PC-3 (cell line): ENCODE measurements around the gene DOC2B. TPM values are rescaled to one million over a fixed set of nuclear protein-coding genes. Genes with fewer than 3 reads are reported as not detected.

Experiments
- ATAC-seq: fragments of 200-7000 bp; cut with Tn5 transposase; 2 replicates; pipeline ENCODE4 v1.9.1; 2020; ENCODE audit warnings: mild to moderate bottlenecking, moderate library complexity
- BruUV-seq: library from RNA; stranded (reverse); fragments of 400-500 nt; replicated peaks from 2 replicates; lab custom pipeline; 2021; lab: Mats Ljungman, UMichigan
- CTCF ChIA-PET: fragments of 300-600 bp; sonication (Branson Sonifier 250); formaldehyde crosslinking; loops from one replicate; lab custom pipeline; 2022; ENCODE audit warnings: antibody characterized with exemption; lab: Charles Lee
- POLR2A ChIA-PET: fragments of 300-600 bp; sonication (Branson Sonifier 250); formaldehyde crosslinking; loops from one replicate; lab custom pipeline; 2022; ENCODE audit warnings: antibody characterized with exemption; ENCODE audit not compliant: unreplicated experiment; lab: Charles Lee
- DNase-seq: peaks from one replicate; pipeline ENCODE4 v3.0.0-alpha.2; 2015
- H2AFZ ChIP-seq: fragments of 300-600 bp; sonication (generic); 2 replicates; pipeline ENCODE4 v1.6.0; 2016; ENCODE audit warnings: antibody characterized with exemption, low read length
- H3F3A ChIP-seq: fragments of 300-600 bp; sonication (generic); one replicate; pipeline ENCODE4 v1.6.0; 2017; ENCODE audit warnings: antibody characterized with exemption, low read length, control low read depth, mild to moderate bottlenecking; ENCODE audit not compliant: unreplicated experiment
- H3K27ac ChIP-seq: fragments of 300-600 bp; sonication (generic); 2 replicates; pipeline ENCODE4 v1.5.1; 2016; ENCODE audit warnings: mild to moderate bottlenecking, low read length
- H3K27me3 ChIP-seq: fragments of 300-600 bp; sonication (generic); 2 replicates; pipeline ENCODE4 v1.6.1; 2016; ENCODE audit warnings: low read length, mixed read lengths
- H3K36me3 ChIP-seq: fragments of 300-600 bp; sonication (generic); 2 replicates; pipeline ENCODE4 v1.6.1; 2016; ENCODE audit warnings: low read depth, mixed run types, low read length, mixed read lengths
- H3K4me1 ChIP-seq: fragments of 300-600 bp; sonication (generic); 2 replicates; pipeline ENCODE4 v1.5.1; 2016; ENCODE audit warnings: low read length; ENCODE audit not compliant: insufficient read depth
- H3K4me2 ChIP-seq: fragments of 300-600 bp; sonication (generic); 2 replicates; pipeline ENCODE4 v1.6.0; 2016; ENCODE audit warnings: low read length
- H3K4me3 ChIP-seq: fragments of 300-600 bp; sonication (generic); 2 replicates; pipeline ENCODE4 v1.5.1; 2016; ENCODE audit warnings: mild to moderate bottlenecking, low read length, mixed read lengths
- H3K79me2 ChIP-seq: fragments of 300-600 bp; sonication (generic); 2 replicates; pipeline ENCODE4 v1.6.1; 2017; ENCODE audit warnings: low read length, mixed read lengths
- H3K9ac ChIP-seq: fragments of 300-600 bp; sonication (generic); 2 replicates; pipeline ENCODE4 v1.6.0; 2016; ENCODE audit warnings: mild to moderate bottlenecking, low read length
- H3K9me2 ChIP-seq: fragments of 300-600 bp; sonication (generic); replicated peaks from 2 replicates; pipeline ENCODE4 v1.6.1; 2016; ENCODE audit warnings: mixed run types, low read length, mixed read lengths
- H3K9me3 ChIP-seq: fragments of 300-600 bp; sonication (generic); 2 replicates; pipeline ENCODE4 v1.6.1; 2016; ENCODE audit warnings: low read length, mixed read lengths
- H4K20me1 ChIP-seq: fragments of 300-600 bp; sonication (generic); 2 replicates; pipeline ENCODE4 v1.6.1; 2016; ENCODE audit warnings: low read length, mixed read lengths
- EZH2 ChIP-seq: fragments of 300-600 bp; sonication (generic); IDR thresholded peaks from one replicate; pipeline ENCODE4 v1.6.1; 2017; ENCODE audit warnings: antibody characterized with exemption, mild to moderate bottlenecking, low read length; ENCODE audit not compliant: unreplicated experiment
- EZH2phosphoT487 ChIP-seq: fragments of 300-600 bp; sonication (generic); IDR thresholded peaks from 2 replicates; pipeline ENCODE4 v1.6.1; 2018; ENCODE audit warnings: mild to moderate bottlenecking, antibody characterized with exemption, low read length, borderline replicate concordance
- intact Hi-C: fragments of 100-400 bp; cut with micrococcal nuclease; formaldehyde crosslinking; loops from 2 replicates; pipeline ENCODE4 v1.9.0; 2023
- total RNA-seq: library from RNA; depleted of rRNA; stranded (reverse); fragments of >200 nt; gene quantifications from 2 replicates; pipeline ENCODE4 v1.2.3, GENCODE V29; 2014
- TF ChIP-seq, protein P1 (sequence below): fragments of 300-600 bp; sonication (generic); conservative IDR thresholded peaks from 2 replicates; pipeline ENCODE4 v1.5.1; 2017; ENCODE audit warnings: antibody characterized with exemption, low read depth, mild to moderate bottlenecking, low read length

The DOC2B gene
- total RNA-seq, 1 experiment from 2014 or later, result 0.69 TPM

DNA sequence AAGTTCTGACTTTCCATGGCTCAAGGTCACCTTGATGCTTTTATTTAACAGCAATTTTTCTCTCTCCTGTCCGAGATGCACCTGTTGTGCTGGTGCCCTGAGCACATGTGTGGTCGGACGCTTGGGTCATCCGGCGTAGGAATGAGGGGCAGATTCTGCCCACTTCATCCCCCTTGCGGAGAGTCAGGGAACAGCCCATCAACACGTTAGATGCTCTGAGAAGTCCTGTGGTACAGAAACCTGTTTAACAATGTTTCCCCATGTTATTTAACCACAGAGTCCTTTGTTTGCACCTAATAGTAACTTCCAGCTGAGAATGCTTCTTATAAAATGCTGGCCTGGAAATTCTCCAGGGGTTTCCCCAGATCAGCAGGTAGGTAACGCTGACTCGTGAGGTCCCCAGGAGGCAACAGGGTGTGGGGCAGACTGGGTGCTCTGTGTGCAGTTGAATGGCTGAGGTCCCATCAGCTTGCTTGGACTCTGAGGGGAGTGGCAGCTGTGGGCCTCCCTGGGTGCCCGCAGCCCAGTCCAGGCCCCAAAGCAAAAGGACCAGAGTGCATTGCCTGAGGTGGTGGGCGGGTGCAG is 17.8 kb downstream of the DOC2B start:
- Histone ChIP-seq H3K9ac (no peak overlapping the region), H4K20me1 (no peaks in the 10 kb centered on the region), H3K36me3 (no peaks in the 10 kb centered on the region), H3K27ac (no peak overlapping the region), H2AFZ (no peak overlapping the region), H3K4me2 (no peak overlapping the region), H3K4me1 (no peaks in the 10 kb centered on the region), H3K9me3 (no peaks in the 10 kb centered on the region), H3K79me2 (no peaks in the 10 kb centered on the region), H3K27me3 (no peaks in the 10 kb centered on the region), H3K4me3 (no peak overlapping the region), H3K9me2 (no peaks in the 10 kb centered on the region), H3F3A (no peaks in the 10 kb centered on the region)
- no peak for TF ChIP-seq EZH2phosphoT487
- no peak for TF ChIP-seq EZH2
- TF ChIP-seq, protein P1, sequence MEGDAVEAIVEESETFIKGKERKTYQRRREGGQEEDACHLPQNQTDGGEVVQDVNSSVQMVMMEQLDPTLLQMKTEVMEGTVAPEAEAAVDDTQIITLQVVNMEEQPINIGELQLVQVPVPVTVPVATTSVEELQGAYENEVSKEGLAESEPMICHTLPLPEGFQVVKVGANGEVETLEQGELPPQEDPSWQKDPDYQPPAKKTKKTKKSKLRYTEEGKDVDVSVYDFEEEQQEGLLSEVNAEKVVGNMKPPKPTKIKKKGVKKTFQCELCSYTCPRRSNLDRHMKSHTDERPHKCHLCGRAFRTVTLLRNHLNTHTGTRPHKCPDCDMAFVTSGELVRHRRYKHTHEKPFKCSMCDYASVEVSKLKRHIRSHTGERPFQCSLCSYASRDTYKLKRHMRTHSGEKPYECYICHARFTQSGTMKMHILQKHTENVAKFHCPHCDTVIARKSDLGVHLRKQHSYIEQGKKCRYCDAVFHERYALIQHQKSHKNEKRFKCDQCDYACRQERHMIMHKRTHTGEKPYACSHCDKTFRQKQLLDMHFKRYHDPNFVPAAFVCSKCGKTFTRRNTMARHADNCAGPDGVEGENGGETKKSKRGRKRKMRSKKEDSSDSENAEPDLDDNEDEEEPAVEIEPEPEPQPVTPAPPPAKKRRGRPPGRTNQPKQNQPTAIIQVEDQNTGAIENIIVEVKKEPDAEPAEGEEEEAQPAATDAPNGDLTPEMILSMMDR, result peak; percentile 44
- CTCF ChIA-PET, result no interaction called here
- POLR2A ChIA-PET, result no interaction called here
- peak; percentile 31 for ATAC-seq
- DNase-seq, result peak; percentile 34
- no TSS peak for BruUV-seq
- intact Hi-C loops, result no loop called here

DNA sequence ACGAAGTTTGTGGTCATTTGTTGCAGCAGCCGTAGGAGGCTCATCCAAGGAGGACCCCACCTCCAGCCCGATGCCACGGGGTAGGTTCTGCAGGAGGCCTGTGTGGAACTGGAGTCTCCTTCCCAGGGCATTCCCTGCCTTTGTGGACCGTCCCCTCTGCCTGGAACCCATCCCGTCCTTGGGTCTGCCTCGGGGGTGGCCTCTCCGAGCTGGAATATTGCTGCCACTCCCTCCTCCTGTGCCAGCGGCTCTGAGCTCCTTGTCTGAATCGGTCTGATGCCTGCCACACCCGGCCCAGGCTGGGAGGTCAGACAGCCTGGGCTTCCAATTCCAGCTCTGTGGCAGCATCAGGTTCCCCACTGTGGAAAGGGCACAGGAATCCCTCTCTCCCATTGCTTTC is 18.8 kb downstream of the DOC2B start:
- BruUV-seq, result no TSS peak
- TF ChIP-seq EZH2, result no peak
- no peak for TF ChIP-seq EZH2phosphoT487
- TF ChIP-seq, protein P1, result no peak
- H3K9me3 ChIP-seq, result no peaks in the 10 kb centered on the region
- H3K36me3 ChIP-seq, result no peaks in the 10 kb centered on the region
- H4K20me1 ChIP-seq, result no peaks in the 10 kb centered on the region
- DNase-seq (no peak), ATAC-seq (no peak)
- no peak overlapping the region for H3K27ac ChIP-seq
- no peaks in the 10 kb centered on the region for H3K27me3 ChIP-seq
- H3K9ac ChIP-seq, result no peak overlapping the region
- no peaks in the 10 kb centered on the region for H3K9me2 ChIP-seq
- H2AFZ ChIP-seq, result no peak overlapping the region
- CTCF ChIA-PET, result no interaction called here
- no peaks in the 10 kb centered on the region for H3K79me2 ChIP-seq
- H3K4me2 ChIP-seq, result no peak overlapping the region
- intact Hi-C loops, result no loop called here
- H3K4me3 ChIP-seq, result no peak overlapping the region
- H3K4me1 ChIP-seq, result no peaks in the 10 kb centered on the region
- H3F3A ChIP-seq, result no peaks in the 10 kb centered on the region
- POLR2A ChIA-PET, result no interaction called here

DNA sequence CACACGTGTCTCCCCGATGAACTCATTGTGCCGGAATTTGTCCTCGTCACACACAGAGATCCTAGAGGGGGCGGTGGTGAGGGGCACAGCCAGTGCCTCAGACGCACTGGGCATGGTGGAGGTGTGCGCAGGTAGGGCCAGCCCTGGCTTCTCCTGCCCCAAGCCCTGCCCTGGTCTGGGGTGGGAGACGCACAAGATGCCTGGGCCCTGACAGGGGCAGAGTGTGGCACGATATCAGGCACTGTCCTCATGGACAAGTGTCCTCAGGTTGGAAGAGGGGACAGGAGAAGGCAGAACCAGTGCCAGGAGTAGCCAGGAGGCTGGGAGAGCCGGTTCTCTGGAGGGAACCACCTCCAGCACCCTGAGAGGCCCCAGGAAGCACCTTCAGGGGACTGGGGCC is 20.0 kb downstream of the DOC2B start:
- Histone ChIP-seq H4K20me1 (no peaks in the 10 kb centered on the region), H3K4me1 (no peaks in the 10 kb centered on the region), H3K4me2 (no peak overlapping the region), H3K27ac (no peak overlapping the region), H3K4me3 (no peak overlapping the region), H3K79me2 (no peaks in the 10 kb centered on the region), H3K9me3 (no peaks in the 10 kb centered on the region), H3K27me3 (no peaks in the 10 kb centered on the region), H3K9ac (no peak overlapping the region), H3K9me2 (no peaks in the 10 kb centered on the region), H3K36me3 (no peaks in the 10 kb centered on the region), H2AFZ (no peak overlapping the region), H3F3A (no peaks in the 10 kb centered on the region)
- POLR2A ChIA-PET, result no interaction called here
- TF ChIP-seq EZH2phosphoT487 (no peak), EZH2 (no peak)
- TF ChIP-seq, protein P1, result no peak
- ATAC-seq (no peak), DNase-seq (no peak)
- no TSS peak for BruUV-seq
- intact Hi-C loops, result no loop called here
- CTCF ChIA-PET, result no interaction called here
